DOHH2 (cell line): ENCODE measurements around the gene PARD6B.

Experiments
- EZH2phosphoT487 ChIP-seq: fragments of 200-600 bp; sonication (generic); IDR thresholded peaks from 2 replicates; pipeline ENCODE4 v1.6.1; 2017; ENCODE audit warnings: borderline replicate concordance, mild to moderate bottlenecking, antibody characterized with exemption, low read length, moderate library complexity, mixed read lengths
- TF ChIP-seq, protein P1 (sequence below): fragments of 200-600 bp; sonication (generic); IDR thresholded peaks from one replicate; pipeline ENCODE4 v1.5.1; 2014; ENCODE audit warnings: antibody characterized with exemption, mild to moderate bottlenecking, low read depth, low read length; ENCODE audit not compliant: poor library complexity, severe bottlenecking

DNA sequence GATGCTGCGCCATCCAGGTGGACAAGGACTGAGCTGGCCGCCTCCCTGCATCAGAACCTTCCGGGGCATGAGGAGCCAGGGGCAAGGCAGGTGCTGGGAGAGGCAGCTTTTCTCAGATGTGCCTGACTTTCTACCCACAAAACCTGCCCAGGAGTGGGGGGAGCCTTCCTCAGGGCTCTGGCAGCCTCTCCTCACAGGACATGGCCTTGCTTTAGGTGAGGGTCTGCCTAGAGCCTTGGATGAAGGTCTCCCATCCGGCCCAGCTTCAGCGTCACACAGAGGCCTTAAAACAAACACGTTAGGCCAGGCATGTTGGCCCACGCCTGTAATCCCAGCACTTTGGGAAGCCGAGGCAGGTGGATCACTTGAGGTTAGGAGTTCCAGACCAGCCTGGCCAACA lies 70.9 kb downstream of the PARD6B start:
- TF ChIP-seq, protein P1, sequence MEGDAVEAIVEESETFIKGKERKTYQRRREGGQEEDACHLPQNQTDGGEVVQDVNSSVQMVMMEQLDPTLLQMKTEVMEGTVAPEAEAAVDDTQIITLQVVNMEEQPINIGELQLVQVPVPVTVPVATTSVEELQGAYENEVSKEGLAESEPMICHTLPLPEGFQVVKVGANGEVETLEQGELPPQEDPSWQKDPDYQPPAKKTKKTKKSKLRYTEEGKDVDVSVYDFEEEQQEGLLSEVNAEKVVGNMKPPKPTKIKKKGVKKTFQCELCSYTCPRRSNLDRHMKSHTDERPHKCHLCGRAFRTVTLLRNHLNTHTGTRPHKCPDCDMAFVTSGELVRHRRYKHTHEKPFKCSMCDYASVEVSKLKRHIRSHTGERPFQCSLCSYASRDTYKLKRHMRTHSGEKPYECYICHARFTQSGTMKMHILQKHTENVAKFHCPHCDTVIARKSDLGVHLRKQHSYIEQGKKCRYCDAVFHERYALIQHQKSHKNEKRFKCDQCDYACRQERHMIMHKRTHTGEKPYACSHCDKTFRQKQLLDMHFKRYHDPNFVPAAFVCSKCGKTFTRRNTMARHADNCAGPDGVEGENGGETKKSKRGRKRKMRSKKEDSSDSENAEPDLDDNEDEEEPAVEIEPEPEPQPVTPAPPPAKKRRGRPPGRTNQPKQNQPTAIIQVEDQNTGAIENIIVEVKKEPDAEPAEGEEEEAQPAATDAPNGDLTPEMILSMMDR: no peak
- TF ChIP-seq EZH2phosphoT487: no peak
